ENCODE results near the gene TMC8.
A peak's percentile ranks its signal among the peaks of the same experiment; 100 is the strongest.

The TMC8 gene

DNA sequence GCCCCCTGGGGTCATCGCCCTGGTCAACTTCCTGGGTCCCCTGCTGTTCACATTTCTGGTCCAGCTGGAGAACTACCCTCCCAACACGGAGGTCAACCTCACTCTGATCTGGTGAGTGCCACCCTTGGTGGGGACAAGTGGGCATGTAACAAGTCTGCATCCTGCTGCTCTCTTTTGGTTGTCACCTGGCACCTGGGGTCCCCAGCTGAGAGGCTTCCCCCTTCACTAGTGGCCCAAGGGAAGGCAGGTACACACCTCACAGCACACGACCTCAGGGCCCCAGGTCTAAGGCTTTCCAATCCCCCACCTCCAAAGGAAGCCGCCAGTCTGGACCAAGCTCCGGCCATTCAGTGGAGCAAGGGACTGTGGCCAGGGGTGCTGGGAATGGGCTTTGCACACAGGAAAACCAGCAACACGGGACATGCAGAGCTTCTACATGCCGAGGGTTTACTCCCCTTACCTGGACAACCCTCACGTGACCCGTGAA is 4.4 kb downstream of the TMC8 start:
- no peaks in the 10 kb centered on the region for H3K9me2 ChIP-seq (ENCODE audit: low read depth, low read length)
- no peaks in the 10 kb centered on the region for H3K79me2 ChIP-seq (ENCODE audit: insufficient read depth, low read length)
- H3K27me3 ChIP-seq (ENCODE audit: insufficient read depth, low read length): no peaks in the 10 kb centered on the region
- H3K4me2 ChIP-seq (ENCODE audit: low read length): no peak overlapping the region
- H3F3A ChIP-seq (ENCODE audit: insufficient read depth, low read length): no peaks in the 10 kb centered on the region
- H3K9me3 ChIP-seq (ENCODE audit: low read length): no peaks in the 10 kb centered on the region
- no peaks in the 10 kb centered on the region for H4K20me1 ChIP-seq (ENCODE audit: insufficient read depth, low read length)
- H3K4me1 ChIP-seq (ENCODE audit: insufficient read depth, low read length, severe bottlenecking): peaks cover 57% of the 10 kb centered on the region
- H3K4me3 ChIP-seq (ENCODE audit: low read depth, low read length, poor library complexity, severe bottlenecking): no peak overlapping the region
- no peak overlapping the region for H2AFZ ChIP-seq (ENCODE audit: low read length)
- no peak overlapping the region for H3K9ac ChIP-seq (ENCODE audit: low read length)
- no peak overlapping the region for H3K27ac ChIP-seq (ENCODE audit: low read depth, low read length, poor library complexity, severe bottlenecking)
- no peak for TF ChIP-seq EZH2 (IDR thresholded peaks at IDR 0.05; ENCODE audit: borderline replicate concordance, low read length)
- TF ChIP-seq, protein P1, sequence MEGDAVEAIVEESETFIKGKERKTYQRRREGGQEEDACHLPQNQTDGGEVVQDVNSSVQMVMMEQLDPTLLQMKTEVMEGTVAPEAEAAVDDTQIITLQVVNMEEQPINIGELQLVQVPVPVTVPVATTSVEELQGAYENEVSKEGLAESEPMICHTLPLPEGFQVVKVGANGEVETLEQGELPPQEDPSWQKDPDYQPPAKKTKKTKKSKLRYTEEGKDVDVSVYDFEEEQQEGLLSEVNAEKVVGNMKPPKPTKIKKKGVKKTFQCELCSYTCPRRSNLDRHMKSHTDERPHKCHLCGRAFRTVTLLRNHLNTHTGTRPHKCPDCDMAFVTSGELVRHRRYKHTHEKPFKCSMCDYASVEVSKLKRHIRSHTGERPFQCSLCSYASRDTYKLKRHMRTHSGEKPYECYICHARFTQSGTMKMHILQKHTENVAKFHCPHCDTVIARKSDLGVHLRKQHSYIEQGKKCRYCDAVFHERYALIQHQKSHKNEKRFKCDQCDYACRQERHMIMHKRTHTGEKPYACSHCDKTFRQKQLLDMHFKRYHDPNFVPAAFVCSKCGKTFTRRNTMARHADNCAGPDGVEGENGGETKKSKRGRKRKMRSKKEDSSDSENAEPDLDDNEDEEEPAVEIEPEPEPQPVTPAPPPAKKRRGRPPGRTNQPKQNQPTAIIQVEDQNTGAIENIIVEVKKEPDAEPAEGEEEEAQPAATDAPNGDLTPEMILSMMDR (IDR thresholded peaks at IDR 0.05; ENCODE audit: low read length): no peak
- H3K36me3 ChIP-seq (ENCODE audit: insufficient read depth, low read length): peaks cover 28% of the 10 kb centered on the region

DNA sequence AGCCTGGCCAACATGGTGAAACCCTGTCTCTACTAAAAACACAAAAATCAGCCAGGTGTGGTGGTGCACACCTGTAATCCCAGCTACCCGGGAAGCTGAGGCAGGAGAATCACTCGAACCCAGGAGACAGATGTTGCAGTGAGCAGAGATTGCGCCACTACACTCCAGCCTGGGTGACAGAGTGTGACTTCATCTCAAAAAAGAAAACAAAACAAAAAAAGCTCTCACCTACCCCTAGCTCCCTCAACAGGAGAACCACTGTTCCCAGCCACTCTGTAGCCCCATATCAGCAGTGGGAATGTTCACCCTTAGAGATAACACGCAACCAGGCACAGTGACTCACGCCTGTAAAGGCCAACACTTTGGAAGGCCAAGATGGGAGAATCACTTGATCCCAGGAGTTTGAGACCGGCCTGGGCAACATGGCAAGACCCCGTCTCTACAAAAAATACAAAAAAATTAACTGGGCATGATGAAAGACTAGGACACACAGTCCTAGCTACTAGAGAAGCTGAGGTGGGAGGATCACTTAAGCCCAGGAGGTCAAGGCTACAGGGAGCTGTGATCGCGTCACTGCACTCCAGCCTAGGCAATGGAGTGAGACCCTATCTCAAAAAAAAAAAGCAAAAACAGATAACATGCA is 5.4 kb downstream of the TMC8 start:
- H3K9ac ChIP-seq (ENCODE audit: low read length): no peak overlapping the region
- no peaks in the 10 kb centered on the region for H3K9me2 ChIP-seq (ENCODE audit: low read depth, low read length)
- H3K4me3 ChIP-seq (ENCODE audit: low read depth, low read length, poor library complexity, severe bottlenecking): no peak overlapping the region
- no peaks in the 10 kb centered on the region for H3K79me2 ChIP-seq (ENCODE audit: insufficient read depth, low read length)
- no peak overlapping the region for H3K4me2 ChIP-seq (ENCODE audit: low read length)
- TF ChIP-seq EZH2 (IDR thresholded peaks at IDR 0.05; ENCODE audit: borderline replicate concordance, low read length): no peak
- TF ChIP-seq, protein P1 (IDR thresholded peaks at IDR 0.05; ENCODE audit: low read length): no peak
- no peak overlapping the region for H2AFZ ChIP-seq (ENCODE audit: low read length)
- no peaks in the 10 kb centered on the region for H3K27me3 ChIP-seq (ENCODE audit: insufficient read depth, low read length)
- peaks cover 28% of the 10 kb centered on the region for H3K36me3 ChIP-seq (ENCODE audit: insufficient read depth, low read length)
- peaks cover 51% of the 10 kb centered on the region for H3K4me1 ChIP-seq (ENCODE audit: insufficient read depth, low read length, severe bottlenecking)
- H3K9me3 ChIP-seq (ENCODE audit: low read length): no peaks in the 10 kb centered on the region
- no peaks in the 10 kb centered on the region for H3F3A ChIP-seq (ENCODE audit: insufficient read depth, low read length)
- H3K27ac ChIP-seq (ENCODE audit: low read depth, low read length, poor library complexity, severe bottlenecking): no peak overlapping the region
- no peaks in the 10 kb centered on the region for H4K20me1 ChIP-seq (ENCODE audit: insufficient read depth, low read length)

DNA sequence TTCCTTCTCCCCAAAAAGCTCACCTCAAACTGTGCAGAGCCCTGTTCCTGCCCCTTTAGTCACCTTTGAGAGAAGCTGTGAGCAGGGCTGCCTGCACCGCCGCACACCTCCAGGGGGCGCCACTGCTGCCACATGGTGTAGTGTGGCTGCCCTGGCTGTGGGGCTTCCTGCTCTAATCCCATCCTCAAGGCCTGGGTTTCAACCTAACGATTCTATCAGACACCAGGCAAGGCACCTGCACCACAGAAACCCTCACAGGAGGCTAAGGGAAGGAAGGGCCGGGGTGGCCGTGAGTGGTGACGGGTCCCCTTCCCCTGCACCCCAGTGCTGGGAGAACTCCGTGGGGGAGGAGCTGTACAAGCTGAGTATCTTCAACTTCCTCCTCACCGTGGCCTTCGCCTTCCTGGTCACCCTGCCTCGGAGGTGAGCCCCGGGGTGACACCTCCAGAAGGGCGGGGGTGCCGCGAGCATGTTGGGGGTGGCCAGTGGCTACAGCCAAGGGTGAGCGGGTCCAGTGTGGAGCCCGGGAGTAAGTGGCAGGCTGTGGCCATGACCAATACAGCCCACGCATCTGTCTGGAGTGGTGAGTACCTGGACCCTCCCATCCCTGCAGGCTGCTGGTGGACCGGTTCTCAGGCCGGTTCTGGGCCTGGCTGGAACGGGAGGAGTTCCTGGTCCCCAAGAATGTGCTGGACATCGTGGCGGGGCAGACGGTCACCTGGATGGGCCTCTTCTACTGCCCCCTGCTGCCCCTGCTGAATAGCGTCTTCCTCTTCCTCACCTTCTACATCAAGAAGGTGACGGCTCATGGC is 7.0 kb downstream of the TMC8 start:
- H3K36me3 ChIP-seq (ENCODE audit: insufficient read depth, low read length): peaks cover 36% of the 10 kb centered on the region
- H3K9me3 ChIP-seq (ENCODE audit: low read length): no peaks in the 10 kb centered on the region
- H3K4me3 ChIP-seq (ENCODE audit: low read depth, low read length, poor library complexity, severe bottlenecking): no peak overlapping the region
- peak overlapping the region; percentile 54 for H3K27ac ChIP-seq (ENCODE audit: low read depth, low read length, poor library complexity, severe bottlenecking)
- H3K4me1 ChIP-seq (ENCODE audit: insufficient read depth, low read length, severe bottlenecking): peaks cover 38% of the 10 kb centered on the region
- H3K4me2 ChIP-seq (ENCODE audit: low read length): peak overlapping the region; percentile 3; the same call in 1 of the 2 replicates
- no peak for TF ChIP-seq EZH2 (IDR thresholded peaks at IDR 0.05; ENCODE audit: borderline replicate concordance, low read length)
- TF ChIP-seq, protein P1 (IDR thresholded peaks at IDR 0.05; ENCODE audit: low read length): peak; percentile 90
- no peaks in the 10 kb centered on the region for H4K20me1 ChIP-seq (ENCODE audit: insufficient read depth, low read length)
- no peak overlapping the region; the same call in 1 of the 2 replicates for H3K9ac ChIP-seq (ENCODE audit: low read length)
- no peaks in the 10 kb centered on the region for H3K79me2 ChIP-seq (ENCODE audit: insufficient read depth, low read length)
- no peaks in the 10 kb centered on the region for H3K27me3 ChIP-seq (ENCODE audit: insufficient read depth, low read length)
- no peaks in the 10 kb centered on the region for H3F3A ChIP-seq (ENCODE audit: insufficient read depth, low read length)
- H2AFZ ChIP-seq (ENCODE audit: low read length): no peak overlapping the region
- no peaks in the 10 kb centered on the region for H3K9me2 ChIP-seq (ENCODE audit: low read depth, low read length)

Measured in OCI-LY1 (cell line).